ENCODE results near the gene TCF19.

TCF19 gene

DNA sequence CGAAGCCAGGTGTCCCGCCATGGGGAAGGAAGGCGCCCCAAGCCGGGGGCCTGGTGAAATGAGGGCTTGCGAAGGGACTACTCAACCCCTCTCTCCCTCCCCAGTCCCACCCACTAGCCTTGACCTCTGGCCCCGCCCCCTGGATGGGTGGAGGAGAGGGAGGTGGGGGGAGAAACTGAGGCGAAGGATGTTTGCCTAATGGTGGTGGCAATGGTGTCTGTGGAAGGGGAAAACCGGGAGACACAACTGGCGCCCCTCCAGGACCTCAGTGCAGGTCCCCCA, 12.2 kb downstream of the TCF19 start, which contains the start of gene POU5F1:
TSS of gene POU5F1 (minus strand) at position 83 of the 282 bp plus-strand sequence. CDS start at position 21, 62 bp downstream.
- H3K27ac Mint-ChIP-seq = no peak within 1 kb of the TSS
- H3K9me3 Mint-ChIP-seq = no peaks in the 10 kb centered on the region
- no peaks in the 10 kb centered on the region for H3K4me1 Mint-ChIP-seq
- TF ChIP-seq, protein P1, sequence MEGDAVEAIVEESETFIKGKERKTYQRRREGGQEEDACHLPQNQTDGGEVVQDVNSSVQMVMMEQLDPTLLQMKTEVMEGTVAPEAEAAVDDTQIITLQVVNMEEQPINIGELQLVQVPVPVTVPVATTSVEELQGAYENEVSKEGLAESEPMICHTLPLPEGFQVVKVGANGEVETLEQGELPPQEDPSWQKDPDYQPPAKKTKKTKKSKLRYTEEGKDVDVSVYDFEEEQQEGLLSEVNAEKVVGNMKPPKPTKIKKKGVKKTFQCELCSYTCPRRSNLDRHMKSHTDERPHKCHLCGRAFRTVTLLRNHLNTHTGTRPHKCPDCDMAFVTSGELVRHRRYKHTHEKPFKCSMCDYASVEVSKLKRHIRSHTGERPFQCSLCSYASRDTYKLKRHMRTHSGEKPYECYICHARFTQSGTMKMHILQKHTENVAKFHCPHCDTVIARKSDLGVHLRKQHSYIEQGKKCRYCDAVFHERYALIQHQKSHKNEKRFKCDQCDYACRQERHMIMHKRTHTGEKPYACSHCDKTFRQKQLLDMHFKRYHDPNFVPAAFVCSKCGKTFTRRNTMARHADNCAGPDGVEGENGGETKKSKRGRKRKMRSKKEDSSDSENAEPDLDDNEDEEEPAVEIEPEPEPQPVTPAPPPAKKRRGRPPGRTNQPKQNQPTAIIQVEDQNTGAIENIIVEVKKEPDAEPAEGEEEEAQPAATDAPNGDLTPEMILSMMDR (IDR thresholded peaks at IDR 0.05; ENCODE audit: unreplicated experiment in 3 of 3) = no peak
- H3K36me3 Mint-ChIP-seq (ENCODE audit: low read depth) = no peaks in the 10 kb centered on the region
- no peak within 1 kb of the TSS for H3K4me3 Mint-ChIP-seq
- H3K27me3 Mint-ChIP-seq (ENCODE audit: low read depth) = peaks cover 33% of the 10 kb centered on the region

DNA sequence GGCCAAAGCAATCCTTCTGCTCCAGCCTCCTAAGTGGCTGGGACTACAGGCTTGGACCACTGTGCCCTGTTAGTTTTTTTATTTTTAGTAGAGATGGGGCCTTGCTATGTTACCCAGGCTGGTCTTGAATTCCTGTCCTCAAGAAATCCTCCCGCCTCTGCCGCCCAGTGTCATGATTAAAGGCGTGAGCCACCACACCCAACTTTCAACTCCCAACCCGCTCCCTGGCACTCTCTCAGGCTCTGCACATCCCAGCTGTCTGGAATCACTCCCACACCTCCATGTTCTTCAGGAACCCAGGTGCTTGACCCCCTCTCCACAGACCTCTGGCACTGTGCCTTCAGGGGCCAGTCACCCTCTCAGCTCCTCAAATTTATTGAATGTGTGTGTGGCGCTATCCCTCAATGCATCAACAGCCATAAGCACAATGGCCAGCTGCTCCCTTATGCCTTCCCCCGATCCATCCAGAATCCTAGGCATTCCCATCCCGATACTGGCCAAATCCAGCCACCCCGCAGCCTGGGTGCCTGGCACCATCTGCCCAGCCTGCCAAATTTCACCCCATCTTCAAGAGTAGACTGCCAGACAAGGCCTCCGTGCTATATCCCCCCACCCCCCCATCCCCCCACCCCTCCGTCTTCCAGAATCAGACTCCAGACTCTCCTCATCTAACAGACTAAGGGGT, 12.7 kb downstream of the TCF19 start:
- TF ChIP-seq, protein P1 (IDR thresholded peaks at IDR 0.05; ENCODE audit: unreplicated experiment in 3 of 3) = no peak
- Mint-ChIP-seq H3K27me3 (ENCODE audit: low read depth) (peaks cover 33% of the 10 kb centered on the region), H3K4me1 (peaks cover 4% of the 10 kb centered on the region), H3K27ac (no peak overlapping the region), H3K36me3 (ENCODE audit: low read depth) (no peaks in the 10 kb centered on the region), H3K4me3 (no peak overlapping the region), H3K9me3 (no peaks in the 10 kb centered on the region)

GRCh38 chr6:31171931-31172905, 13.8 kb downstream of the TCF19 start:
- H3K4me1 Mint-ChIP-seq = peaks cover 6% of the 10 kb centered on the region
- no peaks in the 10 kb centered on the region for H3K9me3 Mint-ChIP-seq
- H3K27ac Mint-ChIP-seq = no peak overlapping the region
- no peaks in the 10 kb centered on the region for H3K36me3 Mint-ChIP-seq (ENCODE audit: low read depth)
- no peak overlapping the region for H3K4me3 Mint-ChIP-seq
- H3K27me3 Mint-ChIP-seq (ENCODE audit: low read depth) = peaks cover 33% of the 10 kb centered on the region
- TF ChIP-seq, protein P1 (IDR thresholded peaks at IDR 0.05; ENCODE audit: unreplicated experiment in 3 of 3) = no peak

DNA sequence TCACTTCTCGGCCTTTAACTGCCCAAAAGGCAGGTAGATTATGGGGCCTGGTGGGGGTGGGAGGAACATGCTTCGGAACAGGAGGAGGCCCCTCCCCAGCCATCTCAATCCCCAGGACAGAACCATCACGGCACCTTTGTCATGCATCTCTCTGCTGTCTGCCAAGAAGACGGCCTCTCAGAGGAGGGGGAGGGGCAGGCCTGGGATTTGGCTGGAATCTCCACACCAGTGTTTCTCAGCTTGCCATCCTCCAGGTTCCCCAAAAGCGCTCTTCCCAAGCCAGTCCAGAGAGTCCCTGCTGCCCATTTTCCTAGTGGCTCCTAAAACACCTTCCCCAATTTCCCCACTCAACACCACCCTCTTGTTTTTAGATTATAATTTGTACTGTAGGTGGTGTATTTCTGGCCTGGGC, 14.6 kb downstream of the TCF19 start:
- Mint-ChIP-seq H3K4me1 (peaks cover 6% of the 10 kb centered on the region), H3K27ac (no peak overlapping the region), H3K27me3 (ENCODE audit: low read depth) (peaks cover 28% of the 10 kb centered on the region), H3K9me3 (no peaks in the 10 kb centered on the region), H3K36me3 (ENCODE audit: low read depth) (no peaks in the 10 kb centered on the region), H3K4me3 (no peak overlapping the region)
- TF ChIP-seq, protein P1 (IDR thresholded peaks at IDR 0.05; ENCODE audit: unreplicated experiment in 3 of 3) = no peak

DNA sequence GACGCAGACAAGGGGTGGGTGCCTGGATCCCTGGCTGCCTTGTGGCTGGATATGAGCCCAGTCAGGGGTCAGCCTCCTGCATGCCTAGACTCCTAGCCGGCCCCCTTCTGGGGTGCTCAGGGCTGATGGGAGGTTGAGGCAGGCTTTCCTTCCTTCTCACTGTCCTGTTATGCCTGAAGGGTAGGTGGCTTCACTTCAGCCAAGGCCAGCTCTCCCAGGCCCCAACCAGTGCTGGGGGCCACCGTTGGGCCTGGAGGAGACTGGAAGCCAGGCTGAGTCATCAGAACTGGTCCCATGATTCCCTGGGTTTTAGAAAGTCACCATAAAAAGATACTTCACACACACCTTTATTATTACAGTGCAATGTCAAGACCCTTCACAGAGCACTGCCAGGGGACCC, 15.0 kb downstream of the TCF19 start:
- TF ChIP-seq, protein P1 (IDR thresholded peaks at IDR 0.05; ENCODE audit: unreplicated experiment in 3 of 3) = no peak
- H3K36me3 Mint-ChIP-seq (ENCODE audit: low read depth) = no peaks in the 10 kb centered on the region
- no peak overlapping the region for H3K27ac Mint-ChIP-seq
- peaks cover 25% of the 10 kb centered on the region for H3K27me3 Mint-ChIP-seq (ENCODE audit: low read depth)
- H3K4me3 Mint-ChIP-seq = no peak overlapping the region
- peaks cover 6% of the 10 kb centered on the region for H3K4me1 Mint-ChIP-seq
- H3K9me3 Mint-ChIP-seq = no peaks in the 10 kb centered on the region
